Cardiac muscle cell (in vitro differentiated cells and primary cell): ENCODE measurements around the gene FKBP3. TPM values are rescaled to one million over a fixed set of nuclear protein-coding genes. Genes with fewer than 3 reads are reported as not detected.
"Not testable (repeated sequence)": the region's sequence is repeated elsewhere in the genome, so short reads cannot be mapped to it uniquely, and the experiment has no call there.

Experiments
- DNase-seq, 2 donors: peaks; one replicate each; pipeline versions ENCODE4 v3.0.0 to v3.0.0-alpha.2; 2010 to 2017; ENCODE audit warnings: low read depth in 1 of 2, low spot score in 1 of 2
- H3K27ac ChIP-seq: fragments of 200-600 bp; sonication (generic); 2 replicates; pipeline ENCODE4 v1.5.1; 2016
- H3K27me3 ChIP-seq: fragments of 200-600 bp; sonication (generic); 2 replicates; pipeline ENCODE4 v1.6.0; 2016; ENCODE audit warnings: control low read depth
- H3K36me3 ChIP-seq: fragments of 200-600 bp; sonication (generic); 2 replicates; pipeline ENCODE4 v1.5.1; 2016; ENCODE audit warnings: control low read depth
- H3K4me1 ChIP-seq: fragments of 200-600 bp; sonication (generic); 2 replicates; pipeline ENCODE4 v1.8.1; 2017; ENCODE audit warnings: low read depth, mild to moderate bottlenecking, mixed run types
- H3K4me3 ChIP-seq: fragments of 200-600 bp; sonication (generic); 2 replicates; pipeline ENCODE4 v1.5.1; 2016; ENCODE audit warnings: mild to moderate bottlenecking
- H3K9me3 ChIP-seq: fragments of 200-600 bp; sonication (generic); 2 replicates; pipeline ENCODE4 v1.5.1; 2017; ENCODE audit warnings: low read depth, mild to moderate bottlenecking, control low read depth
- polyA plus RNA-seq: library from polyadenylated mRNA; unstranded; fragments of >200 nt; fragmentation: Nextera tagmentation; extraction: Ambion mirVana; gene quantifications from 2 replicates; pipeline ENCODE4 v1.2.1, GENCODE V29; 2016
- total RNA-seq: library from RNA; depleted of rRNA; stranded (reverse); fragments of >200 nt; gene quantifications from 2 replicates; pipeline ENCODE4 v1.2.3, GENCODE V29; 2016
- TF ChIP-seq, protein P1 (sequence below): IDR thresholded peaks from 2 replicates; pipeline ENCODE4 v1.5.1; 2012; ENCODE audit warnings: low read depth, mild to moderate bottlenecking, low read length

Gene FKBP3
- total and polyA plus RNA-seq, 2 experiments from 2014 or later = 54.0 to 298 TPM

DNA sequence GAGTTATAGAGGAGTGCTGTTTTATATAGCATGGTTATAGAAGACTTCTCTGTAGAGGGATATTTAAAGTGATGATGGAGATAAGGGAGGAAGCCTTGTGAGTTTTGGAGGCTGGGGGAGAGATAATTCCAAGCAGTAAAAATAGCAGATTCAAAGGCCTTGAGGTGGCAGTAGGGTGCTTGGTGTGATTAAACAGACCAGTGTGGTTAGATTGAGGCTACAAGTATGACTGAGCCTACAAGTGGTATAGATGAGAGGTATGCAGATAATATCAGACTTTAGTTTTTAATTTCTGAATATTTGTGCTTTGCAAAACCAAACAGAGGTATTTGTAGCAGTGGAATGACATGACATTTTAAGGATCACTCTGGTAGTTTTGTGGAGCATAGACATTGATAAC, 21.8 kb upstream of the FKBP3 start:
- H3K27ac ChIP-seq = no peak overlapping the region
- H3K27me3 ChIP-seq = no peaks in the 10 kb centered on the region
- no peaks in the 10 kb centered on the region for H3K9me3 ChIP-seq
- TF ChIP-seq, protein P1, sequence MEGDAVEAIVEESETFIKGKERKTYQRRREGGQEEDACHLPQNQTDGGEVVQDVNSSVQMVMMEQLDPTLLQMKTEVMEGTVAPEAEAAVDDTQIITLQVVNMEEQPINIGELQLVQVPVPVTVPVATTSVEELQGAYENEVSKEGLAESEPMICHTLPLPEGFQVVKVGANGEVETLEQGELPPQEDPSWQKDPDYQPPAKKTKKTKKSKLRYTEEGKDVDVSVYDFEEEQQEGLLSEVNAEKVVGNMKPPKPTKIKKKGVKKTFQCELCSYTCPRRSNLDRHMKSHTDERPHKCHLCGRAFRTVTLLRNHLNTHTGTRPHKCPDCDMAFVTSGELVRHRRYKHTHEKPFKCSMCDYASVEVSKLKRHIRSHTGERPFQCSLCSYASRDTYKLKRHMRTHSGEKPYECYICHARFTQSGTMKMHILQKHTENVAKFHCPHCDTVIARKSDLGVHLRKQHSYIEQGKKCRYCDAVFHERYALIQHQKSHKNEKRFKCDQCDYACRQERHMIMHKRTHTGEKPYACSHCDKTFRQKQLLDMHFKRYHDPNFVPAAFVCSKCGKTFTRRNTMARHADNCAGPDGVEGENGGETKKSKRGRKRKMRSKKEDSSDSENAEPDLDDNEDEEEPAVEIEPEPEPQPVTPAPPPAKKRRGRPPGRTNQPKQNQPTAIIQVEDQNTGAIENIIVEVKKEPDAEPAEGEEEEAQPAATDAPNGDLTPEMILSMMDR = peak; percentile 11
- peaks cover 3% of the 10 kb centered on the region for H3K36me3 ChIP-seq
- peak in 1 of 2 donors; percentile 32 for DNase-seq
- H3K4me3 ChIP-seq = no peak overlapping the region
- H3K4me1 ChIP-seq = no peaks in the 10 kb centered on the region

DNA sequence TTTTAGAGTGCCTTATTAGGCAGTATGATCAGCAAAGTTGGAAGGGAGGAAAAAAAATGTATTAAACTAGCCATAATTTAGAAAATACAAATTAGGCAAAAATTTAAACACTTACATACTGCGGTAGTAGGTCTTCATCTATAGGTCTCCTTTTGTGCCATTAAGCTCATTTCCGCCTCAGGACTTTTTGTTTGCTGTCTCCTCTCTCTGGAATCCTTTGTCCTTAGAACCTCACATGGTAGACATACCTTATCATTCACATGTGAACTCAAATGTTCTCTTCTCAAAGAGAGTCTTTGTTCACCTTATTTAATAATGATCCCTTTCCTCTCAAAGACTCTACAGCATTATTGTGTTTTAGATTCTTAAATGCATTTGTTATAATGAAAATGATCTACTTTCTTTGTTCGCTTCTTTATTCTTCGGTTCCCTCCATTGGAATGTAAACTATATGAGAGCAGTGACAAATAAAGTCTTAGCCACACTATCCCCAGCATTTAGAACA, 16.2 kb upstream of the FKBP3 start:
- TF ChIP-seq, protein P1 = no peak

DNA sequence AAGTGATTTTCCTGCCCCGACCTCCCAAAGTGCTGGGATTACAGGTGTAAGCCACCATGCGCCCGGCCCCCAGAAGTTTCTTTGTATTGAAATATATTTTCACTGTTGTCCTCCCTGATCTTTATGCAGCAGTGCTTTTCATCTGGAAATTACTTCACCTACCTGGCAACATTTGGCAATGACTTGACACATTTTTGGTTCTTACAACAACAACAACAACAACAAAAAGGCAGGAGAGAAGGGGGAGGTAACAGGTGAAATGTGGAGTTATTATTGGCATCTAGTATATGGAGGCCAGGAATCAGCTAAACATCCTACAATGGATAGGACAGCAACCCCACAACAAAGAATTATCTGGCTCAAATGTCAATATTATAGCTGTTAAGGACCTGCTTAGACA, 15.3 kb upstream of the FKBP3 start:
- H3K27me3 ChIP-seq = no peaks in the 10 kb centered on the region
- TF ChIP-seq, protein P1 = no peak
- no peak for DNase-seq
- H3K36me3 ChIP-seq = peaks cover 3% of the 10 kb centered on the region
- no peaks in the 10 kb centered on the region for H3K9me3 ChIP-seq
- no peaks in the 10 kb centered on the region for H3K4me1 ChIP-seq
- no peak overlapping the region for H3K27ac ChIP-seq
- no peak overlapping the region for H3K4me3 ChIP-seq

More for the DNA sequence above, 16.2 kb upstream of the FKBP3 start:
- Histone ChIP-seq H3K4me1 (no peaks in the 10 kb centered on the region), H3K27me3 (no peaks in the 10 kb centered on the region), H3K36me3 (peaks cover 3% of the 10 kb centered on the region), H3K9me3 (no peaks in the 10 kb centered on the region), H3K4me3 (no peak overlapping the region), H3K27ac (no peak overlapping the region)
- DNase-seq = no peak

DNA sequence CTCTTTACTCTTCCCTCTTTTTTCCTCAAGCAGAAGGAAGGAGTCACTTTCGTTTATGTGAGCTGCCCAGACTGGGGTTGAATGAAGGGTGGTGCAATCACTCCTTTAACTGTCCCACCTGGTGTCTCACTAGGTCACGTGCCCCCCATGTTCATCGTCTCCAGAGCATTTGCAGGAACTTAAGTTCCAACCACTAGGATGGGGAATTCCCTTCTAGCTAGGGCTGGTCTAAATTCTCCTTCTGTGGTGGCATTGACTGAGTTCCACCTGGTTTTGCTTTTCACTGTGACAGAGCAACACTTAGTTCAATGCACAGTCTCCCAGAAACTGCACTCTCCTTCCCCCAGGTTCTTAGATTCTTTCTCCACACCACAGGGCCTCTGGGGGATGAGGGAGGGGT, 10.9 kb upstream of the FKBP3 start:
- H3K9me3 ChIP-seq = no peaks in the 10 kb centered on the region
- no peak overlapping the region for H3K4me3 ChIP-seq
- no peaks in the 10 kb centered on the region for H3K36me3 ChIP-seq
- TF ChIP-seq, protein P1 = no peak
- no peak for DNase-seq
- H3K27ac ChIP-seq = no peak overlapping the region
- H3K27me3 ChIP-seq = no peaks in the 10 kb centered on the region
- H3K4me1 ChIP-seq = no peaks in the 10 kb centered on the region

DNA sequence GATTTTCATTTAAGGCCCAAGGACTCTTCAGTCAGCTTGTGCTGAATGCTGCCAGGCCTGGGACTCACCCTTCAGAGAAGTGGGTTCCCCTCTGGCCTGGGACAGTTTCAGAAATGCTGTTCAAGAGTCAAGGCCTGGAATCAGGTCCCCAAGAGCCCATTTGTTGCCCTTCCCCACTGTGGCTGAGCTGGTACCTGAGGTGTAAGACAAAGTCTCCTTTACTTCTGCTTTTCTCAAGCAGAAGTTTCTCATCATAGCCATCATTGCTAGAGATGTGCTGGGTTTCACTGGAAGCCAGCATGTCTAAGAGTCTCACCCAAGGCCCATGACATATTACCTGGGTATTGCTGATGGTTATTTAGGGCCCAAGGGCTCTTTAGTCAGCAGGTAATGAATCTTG, 10.4 kb upstream of the FKBP3 start:
- no peak overlapping the region for H3K27ac ChIP-seq
- no peaks in the 10 kb centered on the region for H3K27me3 ChIP-seq
- DNase-seq = no peak
- no peak overlapping the region for H3K4me3 ChIP-seq
- H3K9me3 ChIP-seq = no peaks in the 10 kb centered on the region
- no peaks in the 10 kb centered on the region for H3K36me3 ChIP-seq
- TF ChIP-seq, protein P1 = no peak
- no peaks in the 10 kb centered on the region for H3K4me1 ChIP-seq

DNA sequence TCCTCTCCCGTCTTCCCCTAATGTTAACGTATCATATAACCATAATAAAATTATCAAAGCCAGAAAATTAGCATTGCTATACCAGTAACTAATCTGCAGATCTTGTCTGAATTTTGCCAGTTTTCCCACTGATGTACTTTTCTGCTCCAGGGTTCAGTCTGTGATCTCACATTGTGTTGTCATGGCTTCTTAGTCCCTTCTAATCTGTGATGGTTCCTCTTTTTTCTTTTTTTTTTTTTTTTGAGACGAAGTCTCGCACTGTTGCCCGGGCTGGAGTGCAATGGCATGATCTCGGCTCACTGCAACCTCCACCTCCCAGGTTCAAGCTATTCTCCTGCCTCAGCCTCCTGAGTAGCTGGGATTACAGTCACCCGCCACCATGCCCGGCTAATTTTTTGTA, 7.8 kb upstream of the FKBP3 start:
- DNase-seq, H3K36me3 ChIP-seq, H3K27ac ChIP-seq, H3K27me3 ChIP-seq, H3K9me3 ChIP-seq, H3K4me3 ChIP-seq: not testable (repeated sequence)
- H3K4me1 ChIP-seq = peaks cover 18% of the 10 kb centered on the region
